ACC112 (cell line): ENCODE measurements around the gene AMZ2.

Source experiments
- H2AFZ ChIP-seq: fragments of 200-600 bp; sonication (generic); one replicate; pipeline ENCODE4 v1.6.0; 2017; ENCODE audit warnings: antibody characterized with exemption, low read length; ENCODE audit not compliant: unreplicated experiment
- H3K27ac ChIP-seq: fragments of 200-600 bp; sonication (generic); 2 replicates; pipeline ENCODE4 v1.5.1; 2014; ENCODE audit warnings: low read depth, mild to moderate bottlenecking, antibody characterized with exemption, low read length, moderate library complexity
- H3K27me3 ChIP-seq: fragments of 200-600 bp; sonication (generic); 2 replicates; pipeline ENCODE4 v1.6.1; 2014; ENCODE audit warnings: mild to moderate bottlenecking, antibody characterized with exemption, low read length, moderate library complexity, mixed read lengths; ENCODE audit not compliant: insufficient read depth
- H3K36me3 ChIP-seq: fragments of 200-600 bp; sonication (generic); 2 replicates; pipeline ENCODE4 v1.6.1; 2016; ENCODE audit warnings: mild to moderate bottlenecking, antibody characterized with exemption, low read length, moderate library complexity, mixed read lengths; ENCODE audit not compliant: insufficient read depth
- H3K4me1 ChIP-seq: fragments of 200-600 bp; sonication (generic); one replicate; pipeline ENCODE4 v1.6.1; 2016; ENCODE audit warnings: low read length, mixed read lengths; ENCODE audit not compliant: insufficient read depth, unreplicated experiment, control insufficient read depth
- H3K4me3 ChIP-seq: fragments of 200-600 bp; sonication (generic); 2 replicates; pipeline ENCODE4 v1.5.1; 2014; ENCODE audit warnings: mild to moderate bottlenecking, low read depth, low read length
- H3K79me2 ChIP-seq: fragments of 200-600 bp; sonication (generic); one replicate; pipeline ENCODE4 v1.6.0; 2016; ENCODE audit warnings: low read length; ENCODE audit not compliant: control insufficient read depth, unreplicated experiment, insufficient read depth

The AMZ2 gene

GRCh38 chr17:68302066-68302564 lies 54.3 kb downstream of the AMZ2 start:
- Histone ChIP-seq H3K4me1 (no peaks in the 10 kb centered on the region), H3K36me3 (no peaks in the 10 kb centered on the region), H3K79me2 (no peaks in the 10 kb centered on the region), H2AFZ (no peak overlapping the region), H3K4me3 (no peak overlapping the region), H3K27ac (no peak overlapping the region), H3K27me3 (no peaks in the 10 kb centered on the region)

- no peak overlapping the region for H3K4me3 ChIP-seq
- no peaks in the 10 kb centered on the region for H3K27me3 ChIP-seq
- H3K27ac ChIP-seq, result no peak overlapping the region
- H3K79me2 ChIP-seq, result no peaks in the 10 kb centered on the region
- no peaks in the 10 kb centered on the region for H3K4me1 ChIP-seq
- H2AFZ ChIP-seq, result no peak overlapping the region
- H3K36me3 ChIP-seq, result no peaks in the 10 kb centered on the region
Observed at GRCh38 chr17:68302666-68303065, 54.8 kb downstream of the AMZ2 start.

- no peaks in the 10 kb centered on the region for H3K27me3 ChIP-seq
- H3K27ac ChIP-seq, result no peak overlapping the region
- no peak overlapping the region for H3K4me3 ChIP-seq
- H2AFZ ChIP-seq, result no peak overlapping the region
- no peaks in the 10 kb centered on the region for H3K79me2 ChIP-seq
- no peaks in the 10 kb centered on the region for H3K4me1 ChIP-seq
- no peaks in the 10 kb centered on the region for H3K36me3 ChIP-seq
Observed at GRCh38 chr17:68304706-68305105, 56.9 kb downstream of the AMZ2 start.

GRCh38 chr17:68305142-68305541 lies 57.3 kb downstream of the AMZ2 start:
- Histone ChIP-seq H3K4me3 (no peak overlapping the region), H2AFZ (no peak overlapping the region), H3K27me3 (no peaks in the 10 kb centered on the region), H3K4me1 (no peaks in the 10 kb centered on the region), H3K79me2 (no peaks in the 10 kb centered on the region), H3K36me3 (no peaks in the 10 kb centered on the region), H3K27ac (no peak overlapping the region)
